ENCODE measurements around the gene HOXA11.

HOXA11 gene

GRCh38 chr7:27205325-27206280 is 20.6 kb upstream of the HOXA11 start:
- DNase-seq (ENCODE audit: low spot score) = no peak

GRCh38 chr7:27204851-27205322 is 19.9 kb upstream of the HOXA11 start:
- DNase-seq (ENCODE audit: low spot score) = no peak

- DNase-seq (ENCODE audit: low spot score) = no peak
Measured at GRCh38 chr7:27203964-27204594, 19.0 kb upstream of the HOXA11 start.

- DNase-seq (ENCODE audit: low spot score) = no peak
Measured at GRCh38 chr7:27203365-27203953, 18.4 kb upstream of the HOXA11 start.

GRCh38 chr7:27202862-27203134 is 17.8 kb upstream of the HOXA11 start:
- DNase-seq (ENCODE audit: low spot score) = no peak

GRCh38 chr7:27202018-27202861 is 17.2 kb upstream of the HOXA11 start:
- no peak for DNase-seq (ENCODE audit: low spot score)

GRCh38 chr7:27201580-27202017 is 16.6 kb upstream of the HOXA11 start:
- DNase-seq (ENCODE audit: low spot score) = no peak

GRCh38 chr7:27200761-27201579 is 15.9 kb upstream of the HOXA11 start:
- no peak for DNase-seq (ENCODE audit: low spot score)

- peak; percentile 92 for DNase-seq (ENCODE audit: low spot score)
Measured at GRCh38 chr7:27199849-27200760, 15.1 kb upstream of the HOXA11 start, which contains the start of gene HOXA13. TSS of gene HOXA13 (minus strand) at chr7:27200091. CDS start at chr7:27200077, 14 bp downstream.

GRCh38 chr7:27198871-27199801 is 14.1 kb upstream of the HOXA11 start:
- DNase-seq (ENCODE audit: low spot score) = no peak

- DNase-seq (ENCODE audit: low spot score) = no peak
Measured at GRCh38 chr7:27198138-27198841, 13.3 kb upstream of the HOXA11 start.

- DNase-seq (ENCODE audit: low spot score) = no peak
Measured at GRCh38 chr7:27197137-27198042, 12.4 kb upstream of the HOXA11 start.

GRCh38 chr7:27196287-27196767 is 11.3 kb upstream of the HOXA11 start:
- peak; percentile 88 for DNase-seq (ENCODE audit: low spot score)

GRCh38 chr7:27194686-27195379 is 9.8 kb upstream of the HOXA11 start:
- no peak for DNase-seq (ENCODE audit: low spot score)

GRCh38 chr7:27194002-27194352 is 8.9 kb upstream of the HOXA11 start:
- no peak for DNase-seq (ENCODE audit: low spot score)

- no peak for DNase-seq (ENCODE audit: low spot score)
Measured at GRCh38 chr7:27193335-27194001, 8.4 kb upstream of the HOXA11 start.

All from HuH-7 (cell line).